WTC11 (cell line): Measurements from ENCODE around the gene RAPGEF2. TPM values are rescaled to one million over a fixed set of nuclear protein-coding genes. Genes with fewer than 3 reads are reported as not detected.
A peak's percentile ranks its signal among the peaks of the same experiment; 100 is the strongest.

ENCODE experiments used
- ATAC-seq: fragments of 200-7000 bp; cut with Tn5 transposase; 2 replicates; pipeline ENCODE4 v1.10.0; 2021; ENCODE audit warnings: mild to moderate bottlenecking, moderate library complexity
- CTCF ChIA-PET: fragments of 300-600 bp; sonication (Branson Sonifier 250); formaldehyde crosslinking; loops from one replicate; lab custom pipeline; 2021; ENCODE audit warnings: antibody characterized with exemption; lab: Charles Lee
- POLR2A ChIA-PET: fragments of 350-600 bp; sonication (Branson Sonifier 250); formaldehyde crosslinking; loops from one replicate; lab custom pipeline; 2021; ENCODE audit warnings: antibody characterized with exemption; lab: Charles Lee
- DNase-seq: peaks from one replicate; pipeline ENCODE4 v3.0.0; 2021; ENCODE audit warnings: low spot score
- H3K27ac Mint-ChIP-seq: 2 replicates; pipeline ENCODE4 v1.8.0; 2021; ENCODE audit warnings: mixed read lengths
- H3K27me3 Mint-ChIP-seq: 2 replicates; pipeline ENCODE4 v1.8.0; 2021; ENCODE audit warnings: low read depth, mild to moderate bottlenecking, moderate library complexity, mixed read lengths
- H3K36me3 Mint-ChIP-seq: 2 replicates; pipeline ENCODE4 v1.8.0; 2021; ENCODE audit warnings: mixed read lengths
- H3K4me1 Mint-ChIP-seq: 2 replicates; pipeline ENCODE4 v1.8.0; 2022; ENCODE audit warnings: mixed read lengths
- H3K4me3 Mint-ChIP-seq: 2 replicates; pipeline ENCODE4 v1.8.0; 2021; ENCODE audit warnings: mild to moderate bottlenecking, moderate library complexity, mixed read lengths
- H3K9me3 Mint-ChIP-seq: 2 replicates; pipeline ENCODE4 v1.8.0; 2021; ENCODE audit warnings: mixed read lengths
- ATF1 ChIP-seq: sonication (generic); formaldehyde crosslinking; IDR thresholded peaks from 2 replicates; pipeline ENCODE4 v1.8.1; 2023; ENCODE audit warnings: mild to moderate bottlenecking, moderate library complexity, missing genetic modification reagents
- EMX1 ChIP-seq: fragments of 250-450 bp; sonication (Bioruptor Pico); IDR thresholded peaks from 2 replicates; pipeline ENCODE4 v1.8.0; 2021; ENCODE audit warnings: mild to moderate bottlenecking
- FOXJ3 ChIP-seq: sonication (generic); formaldehyde crosslinking; IDR thresholded peaks from 2 replicates; pipeline ENCODE4 v1.9.0; 2021; ENCODE audit warnings: missing genetic modification reagents, mild to moderate bottlenecking, borderline replicate concordance
- FOXK1 ChIP-seq: sonication (generic); formaldehyde crosslinking; IDR thresholded peaks from 2 replicates; pipeline ENCODE4 v1.8.0; 2022; ENCODE audit warnings: mild to moderate bottlenecking, moderate library complexity, missing genetic modification reagents
- FOXP1 ChIP-seq: sonication (generic); formaldehyde crosslinking; IDR thresholded peaks from 2 replicates; pipeline ENCODE4 v1.8.0; 2022; ENCODE audit warnings: missing genetic modification reagents, mild to moderate bottlenecking, moderate library complexity, borderline replicate concordance
- JAZF1 ChIP-seq: fragments of 250-450 bp; sonication (Bioruptor Pico); IDR thresholded peaks from 2 replicates; pipeline ENCODE4 v1.9.0; 2021; ENCODE audit warnings: moderate library complexity, mild to moderate bottlenecking, inconsistent platforms
- MYBL2 ChIP-seq: sonication (generic); formaldehyde crosslinking; IDR thresholded peaks from 2 replicates; pipeline ENCODE4 v1.8.1; 2023; ENCODE audit warnings: mild to moderate bottlenecking, moderate library complexity, missing genetic modification reagents
- NR1H2 ChIP-seq: sonication (generic); formaldehyde crosslinking; IDR thresholded peaks from 2 replicates; pipeline ENCODE4 v1.9.0; 2021; ENCODE audit warnings: mild to moderate bottlenecking, moderate library complexity, missing genetic modification reagents
- TP53 ChIP-seq: sonication (generic); formaldehyde crosslinking; IDR thresholded peaks from 2 replicates; pipeline ENCODE4 v1.8.1; 2023; ENCODE audit warnings: mild to moderate bottlenecking, missing genetic modification reagents
- ZBTB21 ChIP-seq: sonication (generic); formaldehyde crosslinking; IDR thresholded peaks from 2 replicates; pipeline ENCODE4 v1.8.1; 2023; ENCODE audit warnings: mild to moderate bottlenecking, missing genetic modification reagents, borderline replicate concordance
- ZNF121 ChIP-seq: sonication (generic); formaldehyde crosslinking; IDR thresholded peaks from 2 replicates; pipeline ENCODE4 v1.8.0; 2023; ENCODE audit warnings: missing genetic modification reagents
- ZNF219 ChIP-seq: sonication (generic); formaldehyde crosslinking; IDR thresholded peaks from 2 replicates; pipeline ENCODE4 v1.8.0; 2023; ENCODE audit warnings: missing genetic modification reagents, mild to moderate bottlenecking, borderline replicate concordance
- total RNA-seq: library from RNA; stranded (reverse); gene quantifications from 3 replicates; pipeline ENCODE4 v1.2.3, GENCODE V29; 2021
- TF ChIP-seq, protein P1 (sequence below): sonication (generic); formaldehyde crosslinking; IDR thresholded peaks from 2 replicates; pipeline ENCODE4 v1.8.1; 2022; ENCODE audit warnings: mild to moderate bottlenecking, moderate library complexity, missing genetic modification reagents
- TF ChIP-seq, protein P2 (sequence below): sonication (generic); formaldehyde crosslinking; IDR thresholded peaks from 2 replicates; pipeline ENCODE4 v1.8.1; 2023; ENCODE audit warnings: mild to moderate bottlenecking, moderate library complexity, missing genetic modification reagents
- TF ChIP-seq, protein P3 (sequence below): sonication (generic); formaldehyde crosslinking; IDR thresholded peaks from 2 replicates; pipeline ENCODE4 v1.8.1; 2022; ENCODE audit warnings: mild to moderate bottlenecking, missing genetic modification reagents, moderate library complexity, borderline replicate concordance
- TF ChIP-seq, protein P4 (sequence below): sonication (generic); formaldehyde crosslinking; conservative IDR thresholded peaks from 2 replicates; pipeline ENCODE4 v1.8.1; 2022; ENCODE audit warnings: mild to moderate bottlenecking, missing genetic modification reagents
- TF ChIP-seq, protein P5 (sequence below): sonication (generic); formaldehyde crosslinking; IDR thresholded peaks from 2 replicates; pipeline ENCODE4 v1.8.0; 2023; ENCODE audit warnings: mild to moderate bottlenecking, missing genetic modification reagents
- TF ChIP-seq, protein P6 (sequence below): fragments of 250-450 bp; sonication (Bioruptor Pico); IDR thresholded peaks from 2 replicates; pipeline ENCODE4 v2.1.2; 2022; ENCODE audit warnings: mild to moderate bottlenecking, moderate library complexity

RAPGEF2 gene
- total RNA-seq, 1 experiment from 2014 or later, result 40.6 TPM

DNA sequence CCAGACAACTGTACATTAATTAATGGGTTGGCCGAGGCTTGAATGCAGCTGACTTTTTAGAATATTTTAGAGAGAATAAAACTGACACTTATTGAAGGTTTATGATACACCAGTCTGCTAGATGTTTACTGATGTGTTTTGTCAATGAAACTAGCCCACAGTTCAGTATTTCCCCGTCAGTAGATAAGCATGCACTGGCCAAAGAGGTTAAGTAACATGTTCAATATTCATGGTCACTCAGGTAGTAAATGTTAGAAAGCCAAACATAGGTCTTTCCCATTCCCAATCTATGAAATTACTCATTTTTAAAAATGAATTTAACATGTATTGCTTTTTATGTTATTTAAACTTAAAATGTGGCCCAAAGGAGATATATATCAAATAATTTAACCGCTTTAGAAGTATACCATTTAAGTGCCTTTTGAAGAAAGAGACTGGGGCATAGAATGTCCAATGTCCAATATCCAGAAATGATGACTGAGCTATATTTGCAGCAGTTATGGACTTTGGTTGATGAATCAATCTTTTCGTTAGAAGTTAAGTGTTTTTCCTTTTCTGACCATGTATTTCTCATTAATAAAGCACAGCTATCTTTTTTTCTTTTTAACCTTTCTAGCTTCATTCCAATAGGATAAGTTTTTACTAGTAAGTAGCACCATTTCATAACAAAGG is 156.1 kb downstream of the RAPGEF2 start (continued):
- TF ChIP-seq, protein P1, sequence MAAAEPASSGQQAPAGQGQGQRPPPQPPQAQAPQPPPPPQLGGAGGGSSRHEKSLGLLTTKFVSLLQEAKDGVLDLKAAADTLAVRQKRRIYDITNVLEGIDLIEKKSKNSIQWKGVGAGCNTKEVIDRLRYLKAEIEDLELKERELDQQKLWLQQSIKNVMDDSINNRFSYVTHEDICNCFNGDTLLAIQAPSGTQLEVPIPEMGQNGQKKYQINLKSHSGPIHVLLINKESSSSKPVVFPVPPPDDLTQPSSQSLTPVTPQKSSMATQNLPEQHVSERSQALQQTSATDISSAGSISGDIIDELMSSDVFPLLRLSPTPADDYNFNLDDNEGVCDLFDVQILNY (CRISPR knock-in tag), result no peak
- TF ChIP-seq FOXJ3 (CRISPR knock-in tag), result no peak

DNA sequence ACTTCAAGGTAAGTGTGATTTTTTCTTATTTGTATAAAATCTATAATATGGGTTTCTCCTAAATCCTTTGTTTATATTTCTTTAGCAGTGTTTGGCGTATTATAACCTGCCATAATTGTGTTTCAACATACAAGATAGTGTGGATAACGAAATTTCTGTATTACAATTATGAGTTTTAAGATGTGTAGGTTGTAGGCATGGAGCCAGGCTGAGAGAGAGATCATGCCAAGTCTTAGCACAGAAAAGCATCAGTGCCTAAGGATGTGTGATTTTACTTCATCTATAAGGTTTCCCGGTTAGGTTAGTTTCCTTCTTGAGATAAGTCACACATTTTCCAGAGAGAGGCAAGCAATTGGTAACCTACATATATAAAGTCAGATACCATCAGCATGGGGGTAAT is 161.2 kb downstream of the RAPGEF2 start:
- no peaks in the 10 kb centered on the region for H3K27me3 Mint-ChIP-seq
- H3K36me3 Mint-ChIP-seq, result no peaks in the 10 kb centered on the region
- no peak for ATAC-seq
- TF ChIP-seq EMX1 (CRISPR knock-in tag), result no peak
- no peak for TF ChIP-seq FOXP1
- TF ChIP-seq ZNF219 (CRISPR knock-in tag), result no peak
- no peak for TF ChIP-seq FOXK1
- TF ChIP-seq, protein P2, sequence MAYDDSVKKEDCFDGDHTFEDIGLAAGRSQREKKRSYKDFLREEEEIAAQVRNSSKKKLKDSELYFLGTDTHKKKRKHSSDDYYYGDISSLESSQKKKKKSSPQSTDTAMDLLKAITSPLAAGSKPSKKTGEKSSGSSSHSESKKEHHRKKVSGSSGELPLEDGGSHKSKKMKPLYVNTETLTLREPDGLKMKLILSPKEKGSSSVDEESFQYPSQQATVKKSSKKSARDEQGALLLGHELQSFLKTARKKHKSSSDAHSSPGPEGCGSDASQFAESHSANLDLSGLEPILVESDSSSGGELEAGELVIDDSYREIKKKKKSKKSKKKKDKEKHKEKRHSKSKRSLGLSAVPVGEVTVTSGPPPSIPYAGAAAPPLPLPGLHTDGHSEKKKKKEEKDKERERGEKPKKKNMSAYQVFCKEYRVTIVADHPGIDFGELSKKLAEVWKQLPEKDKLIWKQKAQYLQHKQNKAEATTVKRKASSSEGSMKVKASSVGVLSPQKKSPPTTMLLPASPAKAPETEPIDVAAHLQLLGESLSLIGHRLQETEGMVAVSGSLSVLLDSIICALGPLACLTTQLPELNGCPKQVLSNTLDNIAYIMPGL (CRISPR knock-in tag), result no peak
- no peak for TF ChIP-seq MYBL2 (CRISPR knock-in tag)
- no peak for TF ChIP-seq ATF1 (CRISPR knock-in tag)
- TF ChIP-seq, all 79 proteins: peak for 0
- Mint-ChIP-seq H3K27ac (no peak overlapping the region), H3K9me3 (no peaks in the 10 kb centered on the region), H3K4me3 (no peak overlapping the region), H3K4me1 (peaks cover 7% of the 10 kb centered on the region)
- CTCF ChIA-PET, result no interaction called here
- DNase-seq, result no peak
- POLR2A ChIA-PET, result no interaction called here

DNA sequence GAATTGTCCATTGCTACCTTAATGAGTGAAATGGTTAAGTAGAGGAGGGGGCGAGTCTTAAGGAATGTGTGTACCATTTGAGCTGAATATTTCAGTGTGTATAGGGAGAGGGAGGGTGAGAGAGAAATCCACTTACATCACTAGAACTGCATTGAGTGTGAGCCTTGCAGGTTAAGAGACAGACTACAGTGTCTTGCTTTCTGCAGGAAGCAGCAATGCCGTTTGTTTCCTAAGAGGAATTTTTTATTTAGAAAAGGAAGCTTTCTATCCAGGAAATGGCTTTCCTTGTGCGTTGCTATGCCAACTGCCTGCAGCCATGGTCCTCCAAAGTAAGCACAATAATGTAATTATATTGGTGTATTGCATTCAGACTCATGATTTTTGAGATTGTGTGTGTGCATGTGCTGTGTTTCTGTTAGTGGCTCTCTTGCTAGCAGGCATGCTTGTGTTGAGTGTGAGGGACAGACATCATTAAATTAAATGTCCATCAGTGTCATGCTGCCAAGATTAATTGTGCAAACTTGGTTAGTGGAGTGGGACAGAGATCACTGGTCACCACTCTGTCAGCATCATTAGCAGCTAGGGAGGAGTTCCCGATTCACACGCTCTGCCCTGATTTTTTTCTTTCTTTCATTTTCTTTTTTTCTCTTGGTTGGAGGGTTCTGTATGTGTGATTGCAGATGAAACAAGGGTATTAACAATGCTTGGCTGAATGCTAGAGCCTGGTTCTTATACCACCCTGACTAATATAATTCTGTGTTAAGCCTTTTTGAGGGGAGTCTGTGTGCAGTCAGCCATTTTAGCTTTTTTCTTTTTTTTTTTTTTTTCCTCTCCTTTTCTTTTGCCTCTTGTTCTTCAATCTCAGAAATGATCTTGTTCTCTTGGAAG is 164.3 kb downstream of the RAPGEF2 start:
- ATAC-seq (peak; percentile 56), DNase-seq (no peak)
- H3K27me3 Mint-ChIP-seq, result no peaks in the 10 kb centered on the region
- peaks cover 9% of the 10 kb centered on the region for H3K4me1 Mint-ChIP-seq
- POLR2A ChIA-PET, result no interaction called here
- CTCF ChIA-PET, result interaction anchor here (0.6 to 1.6 kb wide), 4 partner anchors 11 to 75 kb away, joined by 3 to 4 read pairs (median 4); no protein-coding TSS in a partner anchor
- H3K4me3 Mint-ChIP-seq, result no peak overlapping the region
- no peaks in the 10 kb centered on the region for H3K9me3 Mint-ChIP-seq
- H3K27ac Mint-ChIP-seq, result no peak overlapping the region
- H3K36me3 Mint-ChIP-seq, result no peaks in the 10 kb centered on the region
- TF ChIP-seq ZNF121 (CRISPR knock-in tag) (no peak), ZBTB21 (no peak), TP53 (no peak), FOXK1 (no peak), NR1H2 (no peak), JAZF1 (CRISPR knock-in tag) (no peak)
- TF ChIP-seq, protein P3, sequence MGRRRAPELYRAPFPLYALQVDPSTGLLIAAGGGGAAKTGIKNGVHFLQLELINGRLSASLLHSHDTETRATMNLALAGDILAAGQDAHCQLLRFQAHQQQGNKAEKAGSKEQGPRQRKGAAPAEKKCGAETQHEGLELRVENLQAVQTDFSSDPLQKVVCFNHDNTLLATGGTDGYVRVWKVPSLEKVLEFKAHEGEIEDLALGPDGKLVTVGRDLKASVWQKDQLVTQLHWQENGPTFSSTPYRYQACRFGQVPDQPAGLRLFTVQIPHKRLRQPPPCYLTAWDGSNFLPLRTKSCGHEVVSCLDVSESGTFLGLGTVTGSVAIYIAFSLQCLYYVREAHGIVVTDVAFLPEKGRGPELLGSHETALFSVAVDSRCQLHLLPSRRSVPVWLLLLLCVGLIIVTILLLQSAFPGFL, result no peak
- TF ChIP-seq, protein P4, sequence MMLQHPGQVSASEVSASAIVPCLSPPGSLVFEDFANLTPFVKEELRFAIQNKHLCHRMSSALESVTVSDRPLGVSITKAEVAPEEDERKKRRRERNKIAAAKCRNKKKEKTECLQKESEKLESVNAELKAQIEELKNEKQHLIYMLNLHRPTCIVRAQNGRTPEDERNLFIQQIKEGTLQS (CRISPR knock-in tag), result no peak
- TF ChIP-seq, protein P5, sequence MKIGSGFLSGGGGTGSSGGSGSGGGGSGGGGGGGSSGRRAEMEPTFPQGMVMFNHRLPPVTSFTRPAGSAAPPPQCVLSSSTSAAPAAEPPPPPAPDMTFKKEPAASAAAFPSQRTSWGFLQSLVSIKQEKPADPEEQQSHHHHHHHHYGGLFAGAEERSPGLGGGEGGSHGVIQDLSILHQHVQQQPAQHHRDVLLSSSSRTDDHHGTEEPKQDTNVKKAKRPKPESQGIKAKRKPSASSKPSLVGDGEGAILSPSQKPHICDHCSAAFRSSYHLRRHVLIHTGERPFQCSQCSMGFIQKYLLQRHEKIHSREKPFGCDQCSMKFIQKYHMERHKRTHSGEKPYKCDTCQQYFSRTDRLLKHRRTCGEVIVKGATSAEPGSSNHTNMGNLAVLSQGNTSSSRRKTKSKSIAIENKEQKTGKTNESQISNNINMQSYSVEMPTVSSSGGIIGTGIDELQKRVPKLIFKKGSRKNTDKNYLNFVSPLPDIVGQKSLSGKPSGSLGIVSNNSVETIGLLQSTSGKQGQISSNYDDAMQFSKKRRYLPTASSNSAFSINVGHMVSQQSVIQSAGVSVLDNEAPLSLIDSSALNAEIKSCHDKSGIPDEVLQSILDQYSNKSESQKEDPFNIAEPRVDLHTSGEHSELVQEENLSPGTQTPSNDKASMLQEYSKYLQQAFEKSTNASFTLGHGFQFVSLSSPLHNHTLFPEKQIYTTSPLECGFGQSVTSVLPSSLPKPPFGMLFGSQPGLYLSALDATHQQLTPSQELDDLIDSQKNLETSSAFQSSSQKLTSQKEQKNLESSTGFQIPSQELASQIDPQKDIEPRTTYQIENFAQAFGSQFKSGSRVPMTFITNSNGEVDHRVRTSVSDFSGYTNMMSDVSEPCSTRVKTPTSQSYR (CRISPR knock-in tag), result no peak
- TF ChIP-seq, protein P6, sequence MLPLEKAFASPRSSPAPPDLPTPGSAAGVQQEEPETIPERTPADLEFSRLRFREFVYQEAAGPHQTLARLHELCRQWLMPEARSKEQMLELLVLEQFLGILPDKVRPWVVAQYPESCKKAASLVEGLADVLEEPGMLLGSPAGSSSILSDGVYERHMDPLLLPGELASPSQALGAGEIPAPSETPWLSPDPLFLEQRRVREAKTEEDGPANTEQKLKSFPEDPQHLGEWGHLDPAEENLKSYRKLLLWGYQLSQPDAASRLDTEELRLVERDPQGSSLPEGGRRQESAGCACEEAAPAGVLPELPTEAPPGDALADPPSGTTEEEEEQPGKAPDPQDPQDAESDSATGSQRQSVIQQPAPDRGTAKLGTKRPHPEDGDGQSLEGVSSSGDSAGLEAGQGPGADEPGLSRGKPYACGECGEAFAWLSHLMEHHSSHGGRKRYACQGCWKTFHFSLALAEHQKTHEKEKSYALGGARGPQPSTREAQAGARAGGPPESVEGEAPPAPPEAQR (CRISPR knock-in tag), result no peak
